GM21786 (cell line): ENCODE results near the gene TIMP2.
"Not testable (repeated sequence)": the region's sequence is repeated elsewhere in the genome, so short reads cannot be mapped to it uniquely, and the experiment has no call there.

Experiments
- ATAC-seq: cut with Tn5 transposase; IDR thresholded peaks from one replicate; pipeline ENCODE4 v1.9.1; 2021; ENCODE audit not compliant: unreplicated experiment

Gene TIMP2

GRCh38 chr17:78957128-78957527 lies 31.9 kb upstream of the TIMP2 start:
- ATAC-seq = no peak

GRCh38 chr17:78956254-78956653 lies 31.1 kb upstream of the TIMP2 start:
- no peak for ATAC-seq

GRCh38 chr17:78954684-78955083 lies 29.5 kb upstream of the TIMP2 start:
- ATAC-seq = no peak

- ATAC-seq = no peak
These were observed 28.5 kb upstream of the TIMP2 start for GRCh38 chr17:78953356-78954350.

GRCh38 chr17:78952706-78953105 lies 27.5 kb upstream of the TIMP2 start:
- no peak for ATAC-seq

- no peak for ATAC-seq
These were observed 26.9 kb upstream of the TIMP2 start for GRCh38 chr17:78951967-78952551.

- no peak for ATAC-seq
These were observed 25.7 kb upstream of the TIMP2 start for GRCh38 chr17:78950870-78951269.

GRCh38 chr17:78947235-78948149 lies 22.3 kb upstream of the TIMP2 start:
- ATAC-seq = no peak

GRCh38 chr17:78946631-78947030 lies 21.4 kb upstream of the TIMP2 start:
- ATAC-seq = no peak

- no peak for ATAC-seq
These were observed 20.9 kb upstream of the TIMP2 start for GRCh38 chr17:78946131-78946530.

GRCh38 chr17:78945455-78945854 lies 20.3 kb upstream of the TIMP2 start:
- ATAC-seq = not testable (repeated sequence)

- ATAC-seq = no peak
These were observed 19.8 kb upstream of the TIMP2 start for GRCh38 chr17:78944956-78945355.

- no peak for ATAC-seq
These were observed 18.8 kb upstream of the TIMP2 start for GRCh38 chr17:78944026-78944425.

- ATAC-seq = no peak
These were observed 15.5 kb upstream of the TIMP2 start for GRCh38 chr17:78940708-78941107.

- ATAC-seq = no peak
These were observed 15.1 kb upstream of the TIMP2 start for GRCh38 chr17:78940258-78940657.

GRCh38 chr17:78939615-78940014 lies 14.4 kb upstream of the TIMP2 start:
- no peak for ATAC-seq

- ATAC-seq = no peak
These were observed 12.4 kb upstream of the TIMP2 start for GRCh38 chr17:78937561-78937960.

GRCh38 chr17:78935419-78936323 lies 10.5 kb upstream of the TIMP2 start:
- ATAC-seq = no peak

- ATAC-seq = no peak
These were observed 9.7 kb upstream of the TIMP2 start for GRCh38 chr17:78934681-78935418.
